ENCODE data around the gene PLEKHS1.

The PLEKHS1 gene

DNA sequence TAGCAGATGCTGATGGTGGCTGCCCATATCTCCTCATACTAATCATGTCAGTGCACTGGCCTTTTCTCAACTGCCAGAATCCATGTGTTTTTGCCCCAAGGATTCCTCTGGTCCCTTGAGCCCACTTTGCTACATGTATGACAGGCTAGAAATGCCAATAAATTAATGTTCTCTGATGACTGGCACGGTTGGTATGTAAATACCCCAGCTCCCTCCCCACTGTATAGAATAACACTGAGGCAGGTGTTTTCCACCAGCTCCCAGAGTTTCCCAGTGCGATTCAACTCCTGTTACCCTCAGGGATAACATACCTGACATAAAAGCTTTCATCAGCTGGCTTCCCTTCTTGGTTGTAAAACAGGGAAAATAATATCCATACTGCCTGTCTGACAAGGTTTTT is 9.0 kb upstream of the PLEKHS1 start:
- H3K27ac Mint-ChIP-seq: no peak overlapping the region
- peaks cover 2% of the 10 kb centered on the region for H3K9me3 Mint-ChIP-seq
- TF ChIP-seq, protein P1, sequence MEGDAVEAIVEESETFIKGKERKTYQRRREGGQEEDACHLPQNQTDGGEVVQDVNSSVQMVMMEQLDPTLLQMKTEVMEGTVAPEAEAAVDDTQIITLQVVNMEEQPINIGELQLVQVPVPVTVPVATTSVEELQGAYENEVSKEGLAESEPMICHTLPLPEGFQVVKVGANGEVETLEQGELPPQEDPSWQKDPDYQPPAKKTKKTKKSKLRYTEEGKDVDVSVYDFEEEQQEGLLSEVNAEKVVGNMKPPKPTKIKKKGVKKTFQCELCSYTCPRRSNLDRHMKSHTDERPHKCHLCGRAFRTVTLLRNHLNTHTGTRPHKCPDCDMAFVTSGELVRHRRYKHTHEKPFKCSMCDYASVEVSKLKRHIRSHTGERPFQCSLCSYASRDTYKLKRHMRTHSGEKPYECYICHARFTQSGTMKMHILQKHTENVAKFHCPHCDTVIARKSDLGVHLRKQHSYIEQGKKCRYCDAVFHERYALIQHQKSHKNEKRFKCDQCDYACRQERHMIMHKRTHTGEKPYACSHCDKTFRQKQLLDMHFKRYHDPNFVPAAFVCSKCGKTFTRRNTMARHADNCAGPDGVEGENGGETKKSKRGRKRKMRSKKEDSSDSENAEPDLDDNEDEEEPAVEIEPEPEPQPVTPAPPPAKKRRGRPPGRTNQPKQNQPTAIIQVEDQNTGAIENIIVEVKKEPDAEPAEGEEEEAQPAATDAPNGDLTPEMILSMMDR (IDR thresholded peaks at IDR 0.05; ENCODE audit: unreplicated experiment in 3 of 3): no peak
- H3K36me3 Mint-ChIP-seq (ENCODE audit: low read depth): no peaks in the 10 kb centered on the region
- peaks cover 12% of the 10 kb centered on the region for H3K27me3 Mint-ChIP-seq (ENCODE audit: low read depth)
- no peak overlapping the region for H3K4me3 Mint-ChIP-seq
- H3K4me1 Mint-ChIP-seq: peaks cover 6% of the 10 kb centered on the region

DNA sequence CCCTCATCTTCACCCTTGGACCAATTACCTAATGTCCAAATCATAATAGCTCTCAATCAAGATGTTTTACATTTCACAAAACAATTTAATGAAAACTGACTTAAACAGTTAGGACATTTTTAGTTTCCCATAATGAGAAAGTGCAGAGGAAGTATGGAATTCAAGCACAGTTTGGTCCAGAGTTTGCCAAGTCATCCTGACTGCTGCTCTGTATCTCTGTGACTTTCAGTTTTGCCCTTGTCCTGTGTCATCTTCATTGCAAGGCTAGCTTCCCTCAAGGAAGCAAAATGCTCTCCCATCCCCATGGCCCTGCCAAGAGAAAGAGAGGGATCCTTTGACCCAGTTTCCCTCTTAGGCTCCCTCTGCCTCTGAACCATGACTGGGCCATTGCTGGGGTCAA is 7.9 kb upstream of the PLEKHS1 start:
- TF ChIP-seq, protein P1 (IDR thresholded peaks at IDR 0.05; ENCODE audit: unreplicated experiment in 3 of 3): no peak
- Mint-ChIP-seq H3K4me3 (no peak overlapping the region), H3K27me3 (ENCODE audit: low read depth) (peaks cover 12% of the 10 kb centered on the region), H3K4me1 (peaks cover 6% of the 10 kb centered on the region), H3K9me3 (peaks cover 2% of the 10 kb centered on the region), H3K36me3 (ENCODE audit: low read depth) (no peaks in the 10 kb centered on the region), H3K27ac (no peak overlapping the region)

GRCh38 chr10:113745374-113745773 is 6.1 kb upstream of the PLEKHS1 start:
- TF ChIP-seq, protein P1 (IDR thresholded peaks at IDR 0.05; ENCODE audit: unreplicated experiment in 3 of 3): no peak
- Mint-ChIP-seq H3K27me3 (ENCODE audit: low read depth) (peaks cover 12% of the 10 kb centered on the region), H3K9me3 (peaks cover 2% of the 10 kb centered on the region), H3K4me1 (peaks cover 6% of the 10 kb centered on the region), H3K4me3 (no peak overlapping the region), H3K27ac (no peak overlapping the region), H3K36me3 (ENCODE audit: low read depth) (no peaks in the 10 kb centered on the region)

DNA sequence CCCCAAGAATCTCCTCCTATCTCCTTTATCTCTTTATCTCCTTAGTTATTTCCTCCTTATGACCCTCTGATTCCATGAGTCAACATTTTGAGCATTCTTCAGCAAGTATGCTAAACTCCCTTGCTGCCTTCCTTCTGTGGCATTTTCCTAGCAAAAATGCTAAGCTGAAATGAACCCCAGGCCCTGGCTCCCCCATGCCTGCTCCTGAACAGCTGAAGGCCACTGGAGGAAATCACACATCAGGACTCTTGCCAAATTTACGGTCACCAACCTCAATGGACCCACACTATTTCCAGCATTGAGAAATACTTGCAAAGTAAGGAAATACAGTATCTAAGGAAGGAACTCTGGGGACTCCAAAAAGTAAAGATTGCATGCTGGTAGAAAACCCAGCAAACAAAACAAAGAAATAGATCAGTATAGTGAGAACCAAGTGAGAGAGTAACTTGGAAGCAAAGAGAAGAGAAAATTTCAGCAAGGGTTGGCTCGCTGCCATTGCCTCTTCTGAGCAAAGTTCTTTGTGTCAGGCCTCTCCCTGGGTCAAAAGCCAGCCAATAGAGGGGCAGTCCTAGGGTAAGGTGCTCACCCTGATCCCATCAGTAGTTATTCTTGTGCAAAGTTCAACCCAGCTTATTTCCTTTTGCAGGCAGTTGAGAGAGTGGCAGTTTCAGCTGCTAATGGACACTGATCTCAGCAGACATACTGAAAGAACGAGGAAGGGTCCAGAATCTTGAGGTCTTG is 5.1 kb upstream of the PLEKHS1 start:
- Mint-ChIP-seq H3K27ac (no peak overlapping the region), H3K9me3 (peaks cover 2% of the 10 kb centered on the region), H3K4me3 (no peak overlapping the region), H3K27me3 (ENCODE audit: low read depth) (peaks cover 12% of the 10 kb centered on the region), H3K36me3 (ENCODE audit: low read depth) (no peaks in the 10 kb centered on the region), H3K4me1 (peaks cover 6% of the 10 kb centered on the region)
- TF ChIP-seq, protein P1 (IDR thresholded peaks at IDR 0.05; ENCODE audit: unreplicated experiment in 3 of 3): no peak

GRCh38 chr10:113752553-113752952 is 1.1 kb downstream of the PLEKHS1 start:
- Mint-ChIP-seq H3K4me3 (no peak overlapping the region), H3K27me3 (ENCODE audit: low read depth) (no peaks in the 10 kb centered on the region), H3K36me3 (ENCODE audit: low read depth) (no peaks in the 10 kb centered on the region)

More at GRCh38 chr10:113752553-113752952, 1.1 kb downstream of the PLEKHS1 start:
- Mint-ChIP-seq H3K27ac (no peak overlapping the region), H3K4me1 (peaks cover 12% of the 10 kb centered on the region), H3K9me3 (peaks cover 2% of the 10 kb centered on the region)
- TF ChIP-seq, protein P1 (IDR thresholded peaks at IDR 0.05; ENCODE audit: unreplicated experiment in 3 of 3): no peak
